DMS79 (cell line): ENCODE measurements around the gene MYO1D.

Source experiments
- DNase-seq: peaks from one replicate; lab custom pipeline; 2025; lab: John Stamatoyannopoulos, UW

The MYO1D gene

DNA sequence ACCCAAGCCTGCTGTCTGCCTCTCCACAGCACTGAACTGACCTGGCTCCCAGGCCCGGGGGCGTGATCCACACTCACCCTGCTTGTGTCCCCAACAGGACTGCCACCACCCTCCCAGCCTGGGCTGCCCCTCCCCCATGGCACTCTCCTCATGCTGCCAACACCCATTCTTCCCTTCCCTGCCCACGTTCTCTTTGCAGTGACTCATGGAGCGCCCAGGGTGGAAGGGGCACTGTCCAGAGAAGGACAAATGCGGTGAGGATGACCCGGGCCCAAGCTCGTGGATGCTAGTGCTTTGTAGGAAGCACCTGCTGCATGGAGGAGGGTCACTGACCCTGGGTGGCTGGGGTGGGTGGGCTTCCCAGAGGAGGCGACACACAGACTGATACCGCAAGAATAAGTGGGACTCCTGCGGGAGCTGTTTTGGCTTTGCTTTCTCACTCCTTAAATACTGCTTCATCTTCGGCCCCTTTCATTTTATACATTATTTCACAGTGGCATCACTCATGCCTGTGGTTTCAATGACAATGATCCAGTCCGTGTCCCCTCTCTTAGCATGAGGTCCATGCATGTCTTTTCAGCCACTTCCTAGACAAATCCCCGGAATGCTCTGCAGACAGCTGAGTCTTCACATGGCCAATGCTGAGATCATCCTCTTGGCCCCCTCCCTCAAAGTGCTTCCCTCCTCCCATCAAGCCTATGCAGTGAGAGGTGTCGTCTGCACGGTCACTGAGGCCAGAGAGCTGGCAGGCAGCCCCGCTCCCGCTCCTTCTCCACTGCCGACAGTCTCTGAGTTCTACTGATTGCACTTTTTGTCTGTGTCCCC is 372.5 kb downstream of the MYO1D start:
- no peak for DNase-seq

DNA sequence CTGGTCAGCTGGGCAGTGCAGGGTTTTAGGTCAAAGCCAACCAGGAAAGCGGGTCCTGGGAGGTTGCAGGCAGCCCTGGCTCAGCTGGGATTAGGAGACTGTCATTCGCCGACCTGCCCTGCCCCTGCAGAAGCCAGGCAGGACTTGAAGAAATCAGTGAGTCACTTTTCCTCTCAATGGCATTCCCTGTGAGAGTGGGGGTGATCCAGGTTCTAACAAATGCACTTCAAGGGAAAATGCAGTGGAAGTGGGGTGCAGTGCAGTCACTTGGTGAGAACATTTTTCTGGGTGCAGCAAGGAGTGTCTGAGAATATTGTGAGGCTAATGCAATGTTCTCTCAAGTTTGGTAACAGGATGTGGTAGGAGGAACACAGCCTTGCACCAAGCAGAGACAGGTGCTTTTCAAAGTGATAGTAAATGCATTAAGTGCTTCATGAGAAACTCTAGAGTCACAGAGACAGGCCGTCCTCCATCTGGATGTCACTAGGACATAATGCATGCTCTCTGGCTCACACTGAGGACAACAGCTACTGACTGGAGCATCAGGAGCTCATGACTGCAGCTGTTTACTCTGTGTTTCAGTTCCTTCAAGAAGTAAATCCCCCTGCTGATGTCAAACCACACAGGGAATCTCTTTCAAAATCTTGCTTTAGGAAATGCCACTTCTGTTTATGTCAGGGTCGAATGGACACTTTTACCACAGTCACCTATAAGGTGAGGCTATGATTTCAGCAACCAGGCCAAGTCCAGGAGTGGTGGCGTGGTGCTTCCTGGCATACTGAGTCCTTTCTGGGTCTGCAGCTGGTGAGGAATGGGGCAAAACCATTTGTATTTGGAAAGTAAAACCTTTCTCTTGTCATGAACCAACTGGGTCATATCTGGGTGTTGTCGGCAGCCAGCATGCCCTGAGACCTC is 373.4 kb downstream of the MYO1D start:
- no peak for DNase-seq

DNA sequence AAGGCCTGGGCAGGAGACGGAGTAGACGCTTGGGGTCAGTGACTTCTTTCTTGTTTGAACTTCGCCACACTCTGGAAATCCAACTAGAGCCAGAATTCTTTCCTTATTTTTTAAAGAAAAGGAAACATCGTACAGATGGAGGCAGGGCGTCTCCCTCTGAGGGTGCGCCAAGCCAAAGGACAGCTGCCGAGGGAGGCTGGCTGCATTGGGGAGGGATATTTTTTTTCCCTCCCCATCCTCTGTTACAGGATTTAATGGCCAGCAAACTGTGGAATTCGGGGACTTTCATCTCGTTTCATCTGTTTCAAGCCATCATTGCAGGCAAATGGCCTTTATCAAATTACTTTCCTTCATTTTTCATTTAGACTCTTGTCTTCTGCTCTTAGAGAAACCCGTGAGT is 374.2 kb downstream of the MYO1D start:
- no peak for DNase-seq

DNA sequence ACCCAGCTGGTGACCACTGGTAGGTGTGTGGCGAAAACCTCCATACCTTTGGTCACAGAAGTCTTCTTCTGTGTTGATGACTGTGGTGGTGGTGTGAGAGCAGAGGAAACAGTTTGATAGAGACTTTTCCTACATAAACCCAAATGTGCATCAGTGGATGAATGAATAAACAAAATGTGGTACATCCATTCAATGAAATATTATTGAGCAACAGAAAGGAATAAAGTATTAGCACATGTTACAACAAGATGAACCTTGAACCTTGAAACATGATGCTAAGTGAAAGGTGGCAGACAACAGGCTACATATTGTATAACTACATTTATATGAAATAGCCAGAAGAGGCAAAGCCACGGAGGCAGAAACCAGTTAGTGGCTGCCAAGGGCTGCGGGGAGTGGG is 374.9 kb downstream of the MYO1D start:
- DNase-seq: no peak

DNA sequence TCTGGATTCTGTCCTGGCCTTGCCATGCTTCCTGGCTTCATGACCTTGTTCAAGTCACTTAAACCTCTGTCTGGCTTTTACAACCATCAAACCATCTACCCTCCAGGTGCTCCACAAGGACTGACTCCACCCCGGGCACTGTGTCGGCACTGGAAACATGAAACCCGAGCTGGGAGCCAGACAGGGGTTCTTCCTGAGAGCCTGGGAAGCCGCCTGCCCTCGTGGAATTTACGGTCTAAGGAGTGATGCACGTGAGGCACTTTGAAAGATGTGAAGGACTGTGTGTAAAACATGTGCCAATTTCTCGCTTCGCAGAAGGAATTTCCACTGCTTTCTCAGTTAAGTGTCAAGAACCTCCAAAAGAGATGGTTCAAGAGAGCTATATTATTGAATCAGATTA is 378.5 kb downstream of the MYO1D start:
- peak; percentile 86 for DNase-seq

DNA sequence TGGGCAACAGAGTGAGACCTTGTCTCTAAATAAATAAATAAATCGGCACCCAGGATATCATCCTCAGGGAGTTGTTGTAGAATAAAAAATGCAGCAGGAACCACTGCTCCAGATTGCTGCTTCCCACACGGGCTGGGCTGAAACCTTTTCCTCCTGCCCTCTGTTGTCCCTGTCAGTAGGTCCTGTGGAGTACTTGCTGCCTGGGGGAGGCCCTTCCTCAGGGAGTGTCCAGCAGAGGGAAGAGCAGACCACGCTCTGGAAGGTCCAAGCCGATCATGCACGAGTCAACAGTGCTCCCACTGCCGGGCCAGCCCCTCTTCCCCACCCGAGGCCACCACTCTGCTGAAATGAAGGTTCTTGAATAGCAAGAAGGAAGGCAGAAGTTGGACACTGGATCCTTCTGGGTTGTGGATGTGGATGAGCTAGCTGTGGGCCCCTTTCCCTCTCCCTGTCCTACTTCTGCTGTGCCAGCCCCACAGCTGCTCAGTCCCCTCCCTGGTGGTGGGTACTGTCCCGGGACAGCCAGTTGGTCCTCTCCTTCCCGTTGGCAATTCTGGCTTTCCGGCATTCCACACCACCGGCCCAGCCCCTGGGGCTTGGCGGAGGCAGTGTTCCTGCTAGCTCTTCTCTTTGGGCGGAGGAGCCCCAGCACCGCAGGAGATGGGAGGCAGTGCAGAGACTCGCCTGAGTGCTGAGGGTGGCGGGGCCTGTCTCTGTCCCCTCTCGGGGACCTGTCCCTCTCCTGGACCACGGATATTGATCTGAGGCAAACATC is 379.3 kb downstream of the MYO1D start:
- DNase-seq: no peak

DNA sequence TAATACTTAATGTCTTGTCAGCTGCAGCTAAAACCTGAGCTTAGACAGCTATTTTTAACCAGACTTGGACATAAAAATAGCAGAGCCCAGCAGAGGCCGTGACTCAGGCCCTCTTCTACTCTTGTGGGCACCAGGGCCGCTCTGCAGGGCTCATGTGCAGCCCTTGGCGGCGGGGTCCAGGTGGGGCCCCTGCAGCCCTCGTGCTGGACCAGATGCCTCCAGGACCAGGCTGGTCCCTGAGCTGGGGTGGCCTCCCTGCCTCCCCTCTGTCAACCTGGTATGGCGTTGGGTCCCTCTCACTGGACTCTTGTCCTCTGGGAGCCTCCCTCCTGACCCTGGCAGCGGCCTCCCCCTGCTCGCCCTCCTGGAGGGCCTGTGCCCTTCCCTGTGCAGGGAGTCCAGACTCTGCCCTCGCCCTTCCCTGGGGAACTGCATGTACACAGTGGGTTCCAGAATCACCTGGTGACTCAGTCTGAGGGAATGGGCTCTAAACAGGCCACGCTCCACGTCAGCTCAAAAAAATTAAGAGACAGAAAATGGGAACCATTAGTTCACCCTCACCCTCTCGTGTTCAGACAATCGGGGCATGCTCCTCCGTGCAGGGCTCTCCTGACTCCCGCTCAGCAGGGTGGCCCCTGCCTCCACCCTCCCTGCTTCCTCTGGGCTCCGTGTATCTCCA is 380.4 kb downstream of the MYO1D start:
- DNase-seq: no peak

DNA sequence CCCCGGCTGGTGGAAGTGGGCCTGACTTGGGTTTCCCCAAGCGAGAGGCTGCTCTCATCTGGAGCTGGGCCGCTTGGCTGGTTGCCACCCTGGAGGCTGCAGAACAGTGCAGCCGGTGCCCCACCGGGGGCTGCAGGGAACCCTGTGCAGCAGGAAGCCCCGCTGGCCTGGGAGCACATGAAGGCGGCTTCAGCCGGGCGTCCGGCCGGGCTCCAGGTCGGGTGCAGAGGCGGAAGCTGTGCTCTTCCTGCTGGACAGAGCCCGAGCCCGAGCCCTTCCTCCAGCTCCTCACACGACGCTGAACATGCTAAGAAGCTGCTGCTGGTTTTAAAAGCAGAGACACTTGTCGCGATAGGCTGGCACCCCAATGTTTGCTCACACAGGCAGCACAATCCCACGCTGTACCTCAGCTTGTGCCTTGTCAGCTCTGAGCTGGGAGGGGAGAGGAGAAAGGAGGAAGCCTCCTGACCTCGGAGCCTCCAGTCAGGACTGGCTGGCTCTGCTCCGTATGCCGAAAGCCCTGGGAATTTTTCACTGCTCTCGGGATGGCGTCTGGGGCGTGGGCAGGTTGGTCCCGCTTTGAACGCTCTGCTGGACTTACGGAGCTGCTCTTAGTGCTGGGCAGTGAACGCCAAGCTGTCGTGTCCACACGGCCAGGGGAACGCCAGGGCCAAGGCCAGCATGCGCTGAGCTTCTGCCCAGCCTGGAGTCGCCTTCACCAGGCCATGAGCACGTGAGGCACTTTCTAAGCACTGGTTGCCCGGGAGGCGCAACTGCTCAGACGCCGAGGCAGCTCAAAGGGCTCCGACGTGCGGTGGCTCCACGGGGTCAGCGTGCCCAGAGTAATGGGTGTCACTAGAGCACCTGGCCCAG is 381.3 kb downstream of the MYO1D start:
- DNase-seq: peak; percentile 31

DNA sequence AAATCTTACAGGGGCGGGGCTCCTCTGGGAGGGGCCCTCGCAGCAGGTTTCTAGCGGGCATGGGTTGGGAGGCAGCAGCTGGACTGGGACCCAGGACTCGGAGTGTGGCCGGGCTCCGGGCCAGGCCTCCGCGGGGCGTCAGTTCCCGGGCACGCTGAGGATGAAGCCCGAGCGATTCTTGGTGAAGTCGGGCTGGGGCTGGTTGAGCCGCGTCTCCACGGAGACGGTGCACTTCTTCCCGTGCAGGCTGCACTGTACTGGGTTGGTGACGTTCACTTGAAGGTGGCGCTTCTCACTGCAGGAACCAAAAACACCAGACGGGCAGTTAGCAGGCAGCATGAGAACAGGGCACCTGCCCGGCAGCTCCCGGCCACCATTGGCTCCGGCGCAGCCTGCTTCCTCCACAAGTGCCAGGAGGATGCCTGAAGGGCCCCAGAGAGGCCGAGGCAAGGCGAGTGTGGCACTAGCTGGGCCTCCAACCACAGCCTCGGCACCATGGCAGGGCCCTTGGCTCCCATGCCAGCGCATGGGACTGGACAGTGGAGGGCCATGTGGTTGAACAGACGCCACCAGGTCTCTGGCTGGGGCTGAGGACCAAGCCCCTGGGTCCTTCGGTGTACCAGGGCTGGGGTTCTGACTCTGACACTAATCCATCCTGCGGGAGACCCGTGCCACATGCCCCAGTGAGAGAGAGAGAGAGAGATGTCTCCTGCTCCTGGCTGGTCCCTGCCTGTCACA is 382.1 kb downstream of the MYO1D start:
- peak; percentile 87 for DNase-seq

DNA sequence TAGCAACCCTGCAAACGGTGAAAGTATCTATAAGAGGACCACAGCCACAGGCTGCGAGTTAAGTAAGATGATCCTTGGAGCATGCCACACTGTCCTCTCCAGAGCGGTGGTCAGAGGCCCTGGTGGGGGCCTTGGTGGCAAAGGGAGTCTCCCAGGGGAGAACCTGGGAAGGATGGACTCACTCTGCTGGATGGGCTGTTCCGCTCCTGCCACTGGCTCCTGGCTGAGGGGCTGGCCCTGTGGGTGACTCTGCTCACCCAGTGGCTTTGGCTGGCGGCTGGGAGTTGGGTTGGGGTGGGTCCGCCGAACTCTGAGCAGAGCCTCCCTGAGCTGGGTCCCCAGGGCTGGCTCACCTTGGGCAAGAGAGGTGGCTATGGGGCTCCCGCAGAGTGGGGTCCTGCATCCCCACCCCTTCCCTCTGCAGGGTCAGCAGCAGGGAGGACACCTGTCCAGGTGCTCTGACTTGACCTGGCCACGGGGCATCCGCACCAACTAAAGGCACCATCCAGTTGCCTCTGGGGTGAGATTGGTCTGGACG is 382.9 kb downstream of the MYO1D start:
- no peak for DNase-seq

DNA sequence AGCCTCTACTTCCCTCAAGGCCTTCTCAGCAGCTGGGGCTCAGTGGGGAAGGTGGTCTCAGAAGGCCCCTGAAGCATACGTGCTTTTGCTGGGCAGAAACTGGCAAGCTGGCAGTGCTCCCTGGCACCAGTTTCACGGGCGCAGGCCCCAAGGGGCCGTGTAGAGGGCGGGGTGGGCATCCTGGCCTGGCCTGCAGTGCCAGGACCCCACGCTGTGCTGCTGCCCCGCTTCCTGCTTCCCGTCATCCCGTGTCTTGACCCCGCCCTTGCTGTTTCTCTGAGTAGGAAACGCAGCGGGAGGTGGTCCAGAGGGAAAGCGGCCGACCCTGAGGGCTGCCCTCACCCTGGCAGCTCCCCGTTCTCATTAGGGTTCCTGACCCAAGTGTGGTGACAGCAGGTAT is 383.4 kb downstream of the MYO1D start:
- no peak for DNase-seq

DNA sequence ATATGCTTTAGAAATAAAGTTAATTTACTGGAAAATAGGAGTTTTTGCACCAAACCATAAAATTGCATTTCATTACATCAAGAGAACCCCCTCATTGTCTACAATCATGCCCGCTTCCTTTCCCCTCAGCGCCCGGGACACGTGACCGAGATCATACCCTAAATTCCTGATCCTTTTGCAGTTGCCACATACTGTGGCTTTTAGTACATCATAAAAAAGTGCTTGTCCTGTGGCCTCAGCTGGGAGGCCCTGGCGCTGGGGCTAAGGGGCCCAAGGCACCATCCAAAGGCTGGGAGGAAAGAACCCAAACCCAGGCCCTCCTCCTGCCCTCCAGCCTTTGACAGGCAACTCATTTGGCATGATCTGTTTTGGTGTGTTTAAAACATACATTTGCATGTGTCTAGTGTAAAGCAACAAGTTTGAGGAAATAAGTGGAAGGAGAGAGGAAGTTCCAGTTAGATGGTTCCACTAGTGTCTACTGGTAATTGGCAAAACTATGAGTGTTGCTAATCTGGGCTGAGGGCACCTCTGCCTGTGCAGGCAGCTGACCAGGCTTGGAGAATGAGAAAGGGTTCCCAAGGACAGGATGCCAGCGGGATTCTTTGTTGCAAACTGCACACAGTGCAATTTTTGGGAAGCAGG is 384.2 kb downstream of the MYO1D start:
- DNase-seq: no peak

DNA sequence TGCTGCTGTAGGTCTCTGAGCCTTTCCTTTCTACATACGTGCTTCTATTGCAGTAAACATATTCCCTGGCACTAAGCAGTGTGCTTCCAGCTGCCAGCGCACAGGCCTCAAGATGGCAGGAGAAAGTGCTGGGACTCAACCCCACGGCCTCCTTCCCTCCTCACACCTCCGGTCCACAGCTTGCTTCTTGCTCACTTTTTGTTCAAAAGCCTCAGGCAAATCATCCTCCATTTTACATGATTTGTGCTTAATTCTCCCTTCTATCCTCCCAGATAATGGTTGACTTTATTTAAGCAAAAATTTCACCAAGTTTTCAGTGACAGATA is 384.7 kb downstream of the MYO1D start:
- DNase-seq: no peak

DNA sequence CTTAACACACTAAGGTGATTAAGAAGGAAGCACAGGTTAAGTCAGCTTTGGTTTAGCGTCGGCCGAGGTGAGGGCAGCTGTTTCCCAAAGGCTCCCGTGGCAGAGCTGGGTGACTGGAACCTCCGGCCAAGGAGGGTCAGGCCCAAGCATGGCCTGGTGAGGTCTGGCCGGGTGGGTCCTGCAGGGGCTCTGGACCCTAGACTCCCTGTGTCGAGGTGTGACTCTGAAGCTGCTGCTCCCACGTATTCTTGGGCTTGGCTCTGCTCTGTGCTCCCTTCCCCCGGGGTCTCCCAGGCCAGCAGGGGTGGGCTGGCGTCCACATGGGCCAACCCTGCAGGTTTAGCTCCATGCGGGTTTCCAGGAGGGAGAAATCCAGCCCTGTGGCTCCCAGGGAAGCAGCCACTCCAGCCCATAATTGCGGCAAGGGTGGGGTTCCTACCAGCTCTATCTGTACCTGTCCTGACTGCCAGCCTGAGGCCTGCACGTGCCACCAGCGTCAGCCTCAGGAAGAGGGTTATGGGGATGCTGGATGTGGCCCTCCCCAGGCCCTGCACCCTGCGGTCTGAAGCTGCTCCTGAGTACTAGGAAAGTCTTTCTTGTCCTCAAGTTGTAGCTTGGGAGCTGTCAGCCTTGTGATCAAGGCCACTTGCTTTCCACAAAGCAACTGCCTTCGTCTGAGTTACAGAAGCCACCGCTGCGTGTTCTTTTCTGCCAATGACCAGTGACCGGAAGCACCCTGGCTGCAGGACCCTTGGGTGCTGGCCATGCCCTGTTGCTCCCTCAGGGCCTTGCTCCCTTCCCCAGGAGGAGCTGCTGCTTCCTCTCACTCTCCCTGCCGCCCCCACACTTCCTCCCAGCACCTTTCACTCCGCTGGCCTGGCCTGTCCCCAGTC is 385.3 kb downstream of the MYO1D start:
- DNase-seq: no peak

DNA sequence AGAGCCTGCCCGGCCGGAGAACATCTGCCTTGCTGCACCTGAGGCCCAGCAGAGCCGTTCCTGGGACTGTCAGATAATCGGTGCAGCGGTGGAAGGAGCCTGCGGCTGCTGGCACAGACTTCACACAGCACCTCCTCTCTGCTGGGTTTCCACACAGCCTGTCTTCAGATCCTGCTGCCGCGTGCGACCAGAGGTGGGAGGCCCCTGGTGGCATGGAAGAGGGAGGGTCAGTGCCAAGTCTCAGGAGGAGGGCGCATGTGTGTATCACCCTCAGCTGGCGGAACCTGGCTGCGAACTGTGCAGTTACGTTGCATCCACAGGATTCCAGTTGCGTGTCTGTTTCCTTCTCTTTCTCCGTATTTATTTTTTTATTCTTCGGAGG is 386.8 kb downstream of the MYO1D start:
- DNase-seq: no peak

DNA sequence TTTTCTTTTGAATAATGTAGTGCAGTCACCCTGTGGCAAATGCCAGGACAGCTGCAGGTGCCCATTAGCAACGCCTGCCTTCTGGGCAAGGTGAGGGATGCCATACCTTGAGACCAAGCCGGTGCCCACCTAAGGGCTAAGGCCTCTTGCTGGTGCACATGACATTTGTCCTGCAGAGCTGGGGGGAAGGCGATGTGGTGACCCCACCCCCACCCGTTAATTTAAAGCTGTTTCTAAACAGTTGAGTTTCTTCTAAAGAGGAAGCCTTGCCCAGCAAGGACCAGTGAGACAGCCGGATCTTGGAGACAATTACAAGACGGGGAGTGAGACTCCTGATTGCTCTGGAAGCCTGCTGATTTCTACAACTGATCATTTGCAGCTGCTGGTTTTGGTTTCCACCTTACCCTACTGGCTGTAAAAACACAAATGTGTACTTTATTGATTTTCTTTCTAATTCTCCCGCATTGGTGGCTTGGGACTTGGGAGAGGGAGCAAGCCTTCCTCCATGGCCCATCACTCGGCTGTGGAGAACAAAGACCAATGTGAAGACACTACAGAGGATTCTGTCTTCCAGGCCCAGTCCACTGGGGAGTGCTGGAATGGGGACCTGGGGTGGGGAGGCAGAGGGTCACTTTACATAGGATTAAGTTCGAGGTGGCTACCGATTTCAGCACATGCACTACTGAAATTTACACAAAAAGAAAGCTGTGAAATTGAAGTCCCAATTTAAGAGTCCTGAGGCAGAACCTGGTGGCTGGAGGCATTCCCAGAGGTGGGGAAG is 387.4 kb downstream of the MYO1D start:
- no peak for DNase-seq

DNA sequence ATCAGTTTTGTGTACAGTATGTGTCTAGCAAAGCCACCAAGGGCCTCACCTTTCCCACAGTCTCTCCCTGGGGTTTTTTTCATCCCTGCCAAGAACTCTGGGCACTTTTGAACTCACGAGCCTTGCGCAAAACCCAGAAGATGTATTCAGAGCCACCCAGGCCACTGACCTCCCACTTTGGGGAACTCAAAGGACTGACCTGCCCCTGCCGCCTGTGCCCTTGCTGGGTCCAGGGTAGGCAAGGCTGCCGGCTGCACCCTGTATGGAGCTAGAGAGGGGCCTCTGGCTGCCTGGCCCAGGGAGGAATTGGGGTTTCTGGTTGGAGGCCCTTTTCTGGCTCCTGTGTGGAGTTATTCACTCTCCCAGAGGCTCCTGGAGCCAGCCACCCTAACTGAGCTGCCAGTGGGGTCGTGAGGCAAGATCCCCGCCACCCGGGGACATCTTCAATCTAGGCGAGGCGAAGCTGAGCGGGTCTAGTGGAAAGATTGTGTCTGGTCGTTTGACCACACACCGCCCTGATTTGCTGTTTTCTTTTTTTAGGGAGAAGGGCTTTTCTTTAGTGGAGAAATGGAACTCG is 388.2 kb downstream of the MYO1D start:
- DNase-seq: no peak
